ENCODE measurements around the gene GNPTG.
"Not testable (repeated sequence)": the region's sequence is repeated elsewhere in the genome, so short reads cannot be mapped to it uniquely, and the experiment has no call there.

GNPTG gene

GRCh38 chr16:1320097-1320496 is 31.6 kb upstream of the GNPTG start:
- DNase-seq: no peak

GRCh38 chr16:1320658-1321240 is 31.0 kb upstream of the GNPTG start:
- DNase-seq: no peak

GRCh38 chr16:1322407-1322806 is 29.3 kb upstream of the GNPTG start:
- no peak for DNase-seq

GRCh38 chr16:1323296-1324239 is 28.2 kb upstream of the GNPTG start:
- no peak for DNase-seq

GRCh38 chr16:1324286-1324826 is 27.4 kb upstream of the GNPTG start:
- no peak for DNase-seq

- no peak for DNase-seq
Observed at GRCh38 chr16:1325261-1325660, 26.5 kb upstream of the GNPTG start.

GRCh38 chr16:1325673-1326371 is 25.9 kb upstream of the GNPTG start:
- DNase-seq: no peak

GRCh38 chr16:1326391-1326790 is 25.3 kb upstream of the GNPTG start:
- no peak for DNase-seq

- DNase-seq: no peak
Observed at GRCh38 chr16:1326946-1327618, 24.6 kb upstream of the GNPTG start.

GRCh38 chr16:1327619-1327947 is 24.1 kb upstream of the GNPTG start:
- DNase-seq: no peak

- DNase-seq: not testable (repeated sequence)
Observed at GRCh38 chr16:1328136-1328535, 23.6 kb upstream of the GNPTG start.

- DNase-seq: not testable (repeated sequence)
Observed at GRCh38 chr16:1328961-1329360, 22.8 kb upstream of the GNPTG start.

- no peak for DNase-seq
Observed at GRCh38 chr16:1330260-1330914, 21.3 kb upstream of the GNPTG start.

- no peak for DNase-seq
Observed at GRCh38 chr16:1330931-1331711, 20.6 kb upstream of the GNPTG start.

- DNase-seq: no peak
Observed at GRCh38 chr16:1331712-1332617, 19.8 kb upstream of the GNPTG start.

GRCh38 chr16:1332618-1333148 is 19.0 kb upstream of the GNPTG start:
- no peak for DNase-seq

- no peak for DNase-seq
Observed at GRCh38 chr16:1333149-1333812, 18.4 kb upstream of the GNPTG start, which contains the start of gene BAIAP3. TSS of gene BAIAP3 (plus strand) at chr16:1333645. CDS start at chr16:1338550, 4,905 bp downstream.

GRCh38 chr16:1333854-1334700 is 17.7 kb upstream of the GNPTG start:
- DNase-seq: no peak

- no peak for DNase-seq
Observed at GRCh38 chr16:1334739-1335138, 17.0 kb upstream of the GNPTG start.
